ENCODE measurements around the gene WNT4.

WNT4 gene

DNA sequence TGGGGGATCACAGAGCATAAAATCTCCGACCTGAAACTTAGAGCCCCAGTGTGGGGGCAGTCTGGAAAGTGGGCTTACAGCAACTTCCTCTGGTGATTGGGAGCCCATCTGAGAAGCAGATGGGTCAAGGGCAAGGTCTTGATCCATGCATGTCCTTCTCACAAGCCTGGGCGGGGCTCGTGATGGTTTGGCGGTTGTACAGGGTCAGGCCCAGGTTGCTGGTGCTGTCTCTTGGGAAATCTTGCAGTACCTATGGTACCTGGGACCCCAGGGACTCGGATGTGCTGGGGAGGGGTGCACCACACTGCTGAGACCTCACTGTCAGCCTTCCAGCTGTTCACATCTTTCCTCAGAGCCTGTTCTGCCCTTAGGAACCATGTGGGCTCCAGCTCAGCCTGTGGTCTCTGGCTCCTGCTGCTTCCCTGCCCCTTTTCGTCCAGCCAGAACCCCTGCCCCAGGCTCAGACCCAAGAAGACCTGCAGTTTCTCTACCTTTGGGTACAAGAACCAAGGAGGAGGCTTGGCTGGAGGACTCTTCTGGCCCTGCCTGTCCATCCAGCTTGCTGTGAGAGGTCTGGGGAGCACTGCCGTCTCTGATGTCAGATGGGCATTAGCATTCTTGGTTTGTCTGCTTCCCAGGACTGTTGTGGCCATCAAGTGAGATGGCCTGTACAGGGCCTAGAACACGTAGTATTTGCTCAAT lies 24.5 kb downstream of the WNT4 start:
- H3K4me3 ChIP-seq (ENCODE audit: low read depth, low read length) = no peak overlapping the region
- TF ChIP-seq, protein P1, sequence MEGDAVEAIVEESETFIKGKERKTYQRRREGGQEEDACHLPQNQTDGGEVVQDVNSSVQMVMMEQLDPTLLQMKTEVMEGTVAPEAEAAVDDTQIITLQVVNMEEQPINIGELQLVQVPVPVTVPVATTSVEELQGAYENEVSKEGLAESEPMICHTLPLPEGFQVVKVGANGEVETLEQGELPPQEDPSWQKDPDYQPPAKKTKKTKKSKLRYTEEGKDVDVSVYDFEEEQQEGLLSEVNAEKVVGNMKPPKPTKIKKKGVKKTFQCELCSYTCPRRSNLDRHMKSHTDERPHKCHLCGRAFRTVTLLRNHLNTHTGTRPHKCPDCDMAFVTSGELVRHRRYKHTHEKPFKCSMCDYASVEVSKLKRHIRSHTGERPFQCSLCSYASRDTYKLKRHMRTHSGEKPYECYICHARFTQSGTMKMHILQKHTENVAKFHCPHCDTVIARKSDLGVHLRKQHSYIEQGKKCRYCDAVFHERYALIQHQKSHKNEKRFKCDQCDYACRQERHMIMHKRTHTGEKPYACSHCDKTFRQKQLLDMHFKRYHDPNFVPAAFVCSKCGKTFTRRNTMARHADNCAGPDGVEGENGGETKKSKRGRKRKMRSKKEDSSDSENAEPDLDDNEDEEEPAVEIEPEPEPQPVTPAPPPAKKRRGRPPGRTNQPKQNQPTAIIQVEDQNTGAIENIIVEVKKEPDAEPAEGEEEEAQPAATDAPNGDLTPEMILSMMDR (conservative IDR thresholded peaks at IDR 0.05; ENCODE audit: low read depth, low read length) = no peak
- no peak for DNase-seq (ENCODE audit: low read depth)

DNA sequence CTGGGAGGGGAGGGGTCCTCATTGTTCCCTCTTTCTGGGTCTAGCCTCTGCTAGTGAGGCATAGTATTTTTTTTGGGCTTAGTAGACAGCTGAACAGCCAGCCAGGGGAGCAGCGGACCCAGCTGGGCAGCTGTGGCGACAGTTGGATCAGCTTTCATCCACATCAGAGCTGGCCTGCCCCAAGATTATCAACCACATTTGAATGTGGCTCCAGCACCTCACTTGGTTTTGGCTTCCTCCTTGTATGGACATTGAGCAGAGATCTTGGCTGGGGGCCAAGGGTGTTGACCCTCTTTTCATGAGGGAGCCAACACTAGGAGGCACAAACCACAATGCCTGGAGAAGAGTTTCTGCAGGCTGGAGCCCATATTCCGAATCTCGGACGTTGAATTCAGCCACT lies 25.0 kb downstream of the WNT4 start:
- TF ChIP-seq, protein P1 (conservative IDR thresholded peaks at IDR 0.05; ENCODE audit: low read depth, low read length) = no peak
- H3K4me3 ChIP-seq (ENCODE audit: low read depth, low read length) = no peak overlapping the region
- DNase-seq (ENCODE audit: low read depth) = peak; percentile 50

- no peak overlapping the region for H3K4me3 ChIP-seq (ENCODE audit: low read depth, low read length)
- no peak for DNase-seq (ENCODE audit: low read depth)
- TF ChIP-seq, protein P1 (conservative IDR thresholded peaks at IDR 0.05; ENCODE audit: low read depth, low read length) = no peak
These were observed 25.7 kb downstream of the WNT4 start for GRCh38 chr1:22117238-22117637.

GRCh38 chr1:22115286-22115685 lies 27.6 kb downstream of the WNT4 start:
- TF ChIP-seq, protein P1 (conservative IDR thresholded peaks at IDR 0.05; ENCODE audit: low read depth, low read length) = no peak
- DNase-seq (ENCODE audit: low read depth) = no peak
- H3K4me3 ChIP-seq (ENCODE audit: low read depth, low read length) = no peak overlapping the region

GRCh38 chr1:22114083-22115012 lies 28.5 kb downstream of the WNT4 start:
- peak; percentile 91 for DNase-seq (ENCODE audit: low read depth)
- TF ChIP-seq, protein P1 (conservative IDR thresholded peaks at IDR 0.05; ENCODE audit: low read depth, low read length) = no peak
- no peak overlapping the region for H3K4me3 ChIP-seq (ENCODE audit: low read depth, low read length)

DNA sequence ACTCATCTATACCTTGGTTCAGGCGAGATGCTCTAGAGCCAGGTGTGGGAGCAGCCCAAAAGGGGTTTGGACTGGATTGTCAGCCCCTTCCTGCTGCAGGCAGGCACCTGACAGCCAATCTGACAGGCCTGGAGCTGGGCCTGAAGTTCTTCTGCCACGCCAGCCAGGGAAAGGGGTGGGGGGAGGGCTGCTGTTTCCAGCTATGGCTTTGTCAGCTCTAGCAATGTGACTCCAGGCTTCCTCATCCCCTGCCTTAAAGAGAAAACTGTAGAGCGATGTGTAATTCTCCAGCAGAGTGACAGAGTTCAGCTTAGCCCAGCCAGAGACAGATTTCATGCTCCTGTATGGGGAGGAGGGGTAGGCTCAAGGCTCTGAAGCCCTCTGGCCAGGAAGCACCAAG lies 30.3 kb downstream of the WNT4 start:
- TF ChIP-seq, protein P1 (conservative IDR thresholded peaks at IDR 0.05; ENCODE audit: low read depth, low read length) = no peak
- H3K4me3 ChIP-seq (ENCODE audit: low read depth, low read length) = no peak overlapping the region
- DNase-seq (ENCODE audit: low read depth) = peak; percentile 19
